K562 (cell line): ENCODE data around the gene COQ8B. TPM values are rescaled to one million over a fixed set of nuclear protein-coding genes. Genes with fewer than 3 reads are reported as not detected.

Experiments
- EGR1 ChIP-seq: fragments of 450-650 bp; conservative IDR thresholded peaks from 2 replicates; pipeline ENCODE4 v1.6.1; 2017; ENCODE audit warnings: mild to moderate bottlenecking
- FOSL1 ChIP-seq: fragments of 200-800 bp; sonication (Bioruptor generic); conservative IDR thresholded peaks from 2 replicates; pipeline ENCODE4 v1.6.1; 2016; ENCODE audit warnings: missing genetic modification characterization, missing compliant biosample characterization
- FOXM1 ChIP-seq, 2 experiments: fragments of 450-650 bp in 1 of 2; sonication (generic) in 1 of 2; formaldehyde crosslinking in 1 of 2; IDR thresholded peaks; 2 replicates each; pipeline versions ENCODE4 v1.6.1 to v1.9.0; 2017 to 2022; ENCODE audit warnings: low read depth in 2 of 2, mild to moderate bottlenecking in 2 of 2, missing genetic modification reagents in 1 of 2, moderate library complexity in 1 of 2
- HDAC2 ChIP-seq: fragments of 450-650 bp; IDR thresholded peaks from 2 replicates; pipeline ENCODE4 v1.6.1; 2016; ENCODE audit warnings: mild to moderate bottlenecking
- HMGN3 ChIP-seq: IDR thresholded peaks from 2 replicates; pipeline ENCODE4 v1.6.1; 2011; ENCODE audit warnings: borderline replicate concordance, low read depth, mild to moderate bottlenecking, mixed read lengths, low read length; ENCODE audit not compliant: insufficient read length; ENCODE audit errors: extremely low read depth
- MYNN ChIP-seq, 2 experiments: sonication (generic); formaldehyde crosslinking in 1 of 2; IDR thresholded peaks; 2 replicates each; pipeline versions ENCODE4 v1.5.0 to v1.6.1; 2016 to 2020; ENCODE audit warnings: antibody characterized with exemption in 1 of 2, missing genetic modification reagents in 1 of 2
- NELFE ChIP-seq: IDR thresholded peaks from 2 replicates; pipeline ENCODE4 v1.6.1; 2011; ENCODE audit warnings: mild to moderate bottlenecking; ENCODE audit not compliant: insufficient read depth, insufficient read length
- NR4A1 ChIP-seq, 2 experiments: fragments of 250-450 bp in 1 of 2; fragments of 450-650 bp in 1 of 2; sonication (Bioruptor Pico) in 1 of 2; IDR thresholded peaks; 2 replicates each; pipeline versions ENCODE4 v1.4.0 to v1.6.1; 2016 to 2020; ENCODE audit warnings: mild to moderate bottlenecking in 2 of 2, missing compliant biosample characterization in 1 of 2, missing genetic modification characterization in 1 of 2, moderate library complexity in 1 of 2
- POLR2AphosphoS5 ChIP-seq: IDR thresholded peaks from 2 replicates; pipeline ENCODE4 v1.6.1; 2011; ENCODE audit warnings: mild to moderate bottlenecking, low read depth, low read length, moderate library complexity; ENCODE audit not compliant: control insufficient read depth, insufficient read depth
- SP2 ChIP-seq: IDR thresholded peaks from 2 replicates; pipeline ENCODE4 v1.6.1; 2011; ENCODE audit warnings: mild to moderate bottlenecking, low read depth, low read length, moderate library complexity; ENCODE audit not compliant: poor library complexity, severe bottlenecking; ENCODE audit errors: extremely low read depth
- STAT5A ChIP-seq: IDR thresholded peaks from 2 replicates; pipeline ENCODE4 v1.6.1; 2012; ENCODE audit warnings: low read length, inconsistent platforms, borderline replicate concordance
- TGIF2 ChIP-seq: sonication (generic); formaldehyde crosslinking; IDR thresholded peaks from 2 replicates; pipeline ENCODE4 v1.8.1; 2022; ENCODE audit warnings: mild to moderate bottlenecking, missing genetic modification reagents, moderate library complexity
- ZNF644 ChIP-seq: fragments of 200-800 bp; sonication (Bioruptor generic); IDR thresholded peaks from 2 replicates; pipeline ENCODE4 v1.6.1; 2016; ENCODE audit warnings: low read depth, missing genetic modification characterization, missing compliant biosample characterization
- polyA plus RNA-seq, 8 experiments: library from polyadenylated mRNA; depleted of rRNA in 4 of 8; stranded (reverse) in 5 of 8; unstranded in 3 of 8; fragments of >200 nt; fragmentation: Nextera tagmentation in 2 of 8; fragmentation: Illumina TruSeq in 1 of 8; extraction: Ambion mirVana in 2 of 8; extraction: Trizol in 1 of 8; gene quantifications; 2 replicates each; pipeline versions ENCODE4 v1.2.1 to v1.2.3, GENCODE V29; 2011 to 2014; ENCODE audit warnings: inconsistent platforms in 1 of 8, missing spikeins in 1 of 8
- total RNA-seq, 7 experiments: library from RNA; depleted of rRNA in 6 of 7; stranded (reverse); fragments of >200 nt in 6 of 7; fragmentation: Illumina TruSeq in 2 of 7; extraction: Trizol in 2 of 7; gene quantifications; 2 replicates each; pipeline versions ENCODE4 v1.2.1 to v1.2.3, GENCODE V29; 2011 to 2021; ENCODE audit warnings: low replicate concordance in 1 of 7
- TF ChIP-seq, protein P1 (sequence below): fragments of 450-650 bp; formaldehyde crosslinking; IDR thresholded peaks from 2 replicates; pipeline ENCODE4 v1.4.0; 2020; ENCODE audit warnings: mild to moderate bottlenecking, moderate library complexity
- TF ChIP-seq, protein P2 (sequence below): fragments of 450-650 bp; formaldehyde crosslinking; IDR thresholded peaks from 2 replicates; pipeline ENCODE4 v1.4.0; 2020; ENCODE audit warnings: mild to moderate bottlenecking
- TF ChIP-seq, protein P3 (sequence below): fragments of 250-450 bp; sonication (Bioruptor Pico); IDR thresholded peaks from 2 replicates; pipeline ENCODE4 v1.5.0; 2021; ENCODE audit warnings: mild to moderate bottlenecking, borderline replicate concordance
- TF ChIP-seq, protein P4 (sequence below): IDR thresholded peaks from 2 replicates; pipeline ENCODE4 v1.6.1; 2012; ENCODE audit warnings: low read depth, low read length, improper control_type of control experiment, borderline replicate concordance

COQ8B gene
- total and polyA plus RNA-seq, 9 of the 15 experiments (the other 6 are each of a cell fraction or from before 2014, with no cell fraction given): 0.41 to 32.3 (median 12.9) TPM

DNA sequence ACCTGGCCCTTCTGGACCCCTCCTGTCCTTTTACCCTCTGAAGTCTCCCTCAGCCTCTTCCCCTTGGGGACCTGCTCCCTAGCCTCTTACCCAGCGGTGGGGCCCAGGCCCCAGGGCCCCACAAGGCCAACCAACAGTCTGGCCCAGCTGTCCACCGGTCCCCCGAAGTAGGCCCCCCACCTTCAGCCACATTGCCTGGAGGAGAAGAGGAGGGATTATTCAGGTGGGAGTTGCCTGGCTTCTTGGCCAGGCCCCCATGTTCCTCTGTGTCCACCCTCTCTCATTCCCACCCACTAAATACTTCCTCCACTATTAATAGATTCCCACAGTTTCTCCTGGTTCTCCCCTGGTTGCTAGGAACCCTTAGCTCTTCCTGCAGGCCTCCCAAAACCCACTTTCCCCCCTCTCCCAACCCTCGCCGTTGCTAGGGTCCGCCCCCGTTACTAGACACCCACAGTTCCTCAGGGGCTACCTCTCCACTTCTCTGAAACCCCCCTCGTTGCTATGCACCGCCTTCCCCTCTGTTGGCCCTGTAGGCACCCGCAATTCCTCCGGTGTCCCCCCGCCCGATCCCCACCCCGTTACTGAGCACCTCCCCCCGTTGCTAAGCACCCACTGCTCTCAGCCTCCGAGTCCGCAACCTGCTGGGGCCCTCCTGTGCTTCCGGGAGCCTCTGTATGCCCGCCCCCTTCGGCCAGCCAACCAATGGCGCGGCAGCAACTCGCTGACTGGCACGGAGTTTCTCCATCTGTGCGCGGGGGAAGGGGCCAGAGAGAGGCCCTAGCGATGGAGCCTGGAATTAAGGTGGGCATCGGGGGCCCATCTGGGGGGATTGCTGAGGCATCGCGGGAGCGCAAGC is 2.0 kb downstream of the COQ8B start (continued):
- TF ChIP-seq, protein P1, sequence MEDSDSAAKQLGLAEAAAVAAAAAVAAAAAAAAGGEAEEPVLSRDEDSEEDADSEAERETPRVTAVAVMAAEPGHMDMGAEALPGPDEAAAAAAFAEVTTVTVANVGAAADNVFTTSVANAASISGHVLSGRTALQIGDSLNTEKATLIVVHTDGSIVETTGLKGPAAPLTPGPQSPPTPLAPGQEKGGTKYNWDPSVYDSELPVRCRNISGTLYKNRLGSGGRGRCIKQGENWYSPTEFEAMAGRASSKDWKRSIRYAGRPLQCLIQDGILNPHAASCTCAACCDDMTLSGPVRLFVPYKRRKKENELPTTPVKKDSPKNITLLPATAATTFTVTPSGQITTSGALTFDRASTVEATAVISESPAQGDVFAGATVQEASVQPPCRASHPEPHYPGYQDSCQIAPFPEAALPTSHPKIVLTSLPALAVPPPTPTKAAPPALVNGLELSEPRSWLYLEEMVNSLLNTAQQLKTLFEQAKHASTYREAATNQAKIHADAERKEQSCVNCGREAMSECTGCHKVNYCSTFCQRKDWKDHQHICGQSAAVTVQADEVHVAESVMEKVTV (CRISPR knock-in tag): no peak
- TF ChIP-seq EGR1 (peak; percentile 70; the same call in 1 of the 2 replicates), ZNF644 (no peak), NR4A1 (CRISPR knock-in tag; IDR thresholded peaks at IDR 0.05) (no peak), NR4A1 (tag; IDR thresholded peaks at IDR 0.05) (no peak), NELFE (no peak), HMGN3 (peak; percentile 37), HDAC2 (no peak), FOXM1 (IDR thresholded peaks at IDR 0.05; ENCODE audit: low read depth) (0 out of 2 replicates have a peak, but pooled peaks have one; percentile 13), FOXM1 (CRISPR knock-in tag; IDR thresholded peaks at IDR 0.05; ENCODE audit: low read depth) (no peak), SP2 (peak; percentile 85), FOSL1 (tag) (no peak), MYNN (IDR thresholded peaks at IDR 0.05) (peak; percentile 83; the same call in 1 of the 2 replicates), MYNN (CRISPR knock-in tag; IDR thresholded peaks at IDR 0.05) (no peak), POLR2AphosphoS5 (no peak), TGIF2 (CRISPR knock-in tag) (no peak), STAT5A (no peak)
- TF ChIP-seq, protein P2, sequence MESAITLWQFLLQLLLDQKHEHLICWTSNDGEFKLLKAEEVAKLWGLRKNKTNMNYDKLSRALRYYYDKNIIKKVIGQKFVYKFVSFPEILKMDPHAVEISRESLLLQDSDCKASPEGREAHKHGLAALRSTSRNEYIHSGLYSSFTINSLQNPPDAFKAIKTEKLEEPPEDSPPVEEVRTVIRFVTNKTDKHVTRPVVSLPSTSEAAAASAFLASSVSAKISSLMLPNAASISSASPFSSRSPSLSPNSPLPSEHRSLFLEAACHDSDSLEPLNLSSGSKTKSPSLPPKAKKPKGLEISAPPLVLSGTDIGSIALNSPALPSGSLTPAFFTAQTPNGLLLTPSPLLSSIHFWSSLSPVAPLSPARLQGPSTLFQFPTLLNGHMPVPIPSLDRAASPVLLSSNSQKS (CRISPR knock-in tag): no peak
- TF ChIP-seq, protein P3, sequence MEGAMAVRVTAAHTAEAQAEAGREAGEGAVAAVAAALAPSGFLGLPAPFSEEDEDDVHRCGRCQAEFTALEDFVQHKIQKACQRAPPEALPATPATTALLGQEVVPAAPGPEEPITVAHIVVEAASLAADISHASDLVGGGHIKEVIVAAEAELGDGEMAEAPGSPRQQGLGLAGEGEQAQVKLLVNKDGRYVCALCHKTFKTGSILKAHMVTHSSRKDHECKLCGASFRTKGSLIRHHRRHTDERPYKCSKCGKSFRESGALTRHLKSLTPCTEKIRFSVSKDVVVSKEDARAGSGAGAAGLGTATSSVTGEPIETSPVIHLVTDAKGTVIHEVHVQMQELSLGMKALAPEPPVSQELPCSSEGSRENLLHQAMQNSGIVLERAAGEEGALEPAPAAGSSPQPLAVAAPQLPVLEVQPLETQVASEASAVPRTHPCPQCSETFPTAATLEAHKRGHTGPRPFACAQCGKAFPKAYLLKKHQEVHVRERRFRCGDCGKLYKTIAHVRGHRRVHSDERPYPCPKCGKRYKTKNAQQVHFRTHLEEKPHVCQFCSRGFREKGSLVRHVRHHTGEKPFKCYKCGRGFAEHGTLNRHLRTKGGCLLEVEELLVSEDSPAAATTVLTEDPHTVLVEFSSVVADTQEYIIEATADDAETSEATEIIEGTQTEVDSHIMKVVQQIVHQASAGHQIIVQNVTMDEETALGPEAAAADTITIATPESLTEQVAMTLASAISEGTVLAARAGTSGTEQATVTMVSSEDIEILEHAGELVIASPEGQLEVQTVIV (CRISPR knock-in tag): no peak
- TF ChIP-seq, protein P4, sequence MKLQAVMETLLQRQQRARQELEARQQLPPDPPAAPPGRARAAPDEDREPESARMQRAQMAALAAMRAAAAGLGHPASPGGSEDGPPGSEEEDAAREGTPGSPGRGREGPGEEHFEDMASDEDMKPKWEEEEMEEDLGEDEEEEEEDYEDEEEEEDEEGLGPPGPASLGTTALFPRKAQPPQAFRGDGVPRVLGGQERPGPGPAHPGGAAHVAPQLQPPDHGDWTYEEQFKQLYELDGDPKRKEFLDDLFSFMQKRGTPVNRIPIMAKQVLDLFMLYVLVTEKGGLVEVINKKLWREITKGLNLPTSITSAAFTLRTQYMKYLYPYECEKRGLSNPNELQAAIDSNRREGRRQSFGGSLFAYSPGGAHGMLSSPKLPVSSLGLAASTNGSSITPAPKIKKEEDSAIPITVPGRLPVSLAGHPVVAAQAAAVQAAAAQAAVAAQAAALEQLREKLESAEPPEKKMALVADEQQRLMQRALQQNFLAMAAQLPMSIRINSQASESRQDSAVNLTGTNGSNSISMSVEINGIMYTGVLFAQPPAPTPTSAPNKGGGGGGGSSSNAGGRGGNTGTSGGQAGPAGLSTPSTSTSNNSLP: no peak
